Retina (tissue), 1 donor: Measurements from ENCODE around the gene GPR3.

ENCODE experiments used
- DNase-seq: peaks from one replicate; pipeline ENCODE4 v3.0.0-alpha.2; 2016

GPR3 gene

GRCh38 chr1:27359822-27360158 is 32.6 kb upstream of the GPR3 start:
- no peak for DNase-seq

DNA sequence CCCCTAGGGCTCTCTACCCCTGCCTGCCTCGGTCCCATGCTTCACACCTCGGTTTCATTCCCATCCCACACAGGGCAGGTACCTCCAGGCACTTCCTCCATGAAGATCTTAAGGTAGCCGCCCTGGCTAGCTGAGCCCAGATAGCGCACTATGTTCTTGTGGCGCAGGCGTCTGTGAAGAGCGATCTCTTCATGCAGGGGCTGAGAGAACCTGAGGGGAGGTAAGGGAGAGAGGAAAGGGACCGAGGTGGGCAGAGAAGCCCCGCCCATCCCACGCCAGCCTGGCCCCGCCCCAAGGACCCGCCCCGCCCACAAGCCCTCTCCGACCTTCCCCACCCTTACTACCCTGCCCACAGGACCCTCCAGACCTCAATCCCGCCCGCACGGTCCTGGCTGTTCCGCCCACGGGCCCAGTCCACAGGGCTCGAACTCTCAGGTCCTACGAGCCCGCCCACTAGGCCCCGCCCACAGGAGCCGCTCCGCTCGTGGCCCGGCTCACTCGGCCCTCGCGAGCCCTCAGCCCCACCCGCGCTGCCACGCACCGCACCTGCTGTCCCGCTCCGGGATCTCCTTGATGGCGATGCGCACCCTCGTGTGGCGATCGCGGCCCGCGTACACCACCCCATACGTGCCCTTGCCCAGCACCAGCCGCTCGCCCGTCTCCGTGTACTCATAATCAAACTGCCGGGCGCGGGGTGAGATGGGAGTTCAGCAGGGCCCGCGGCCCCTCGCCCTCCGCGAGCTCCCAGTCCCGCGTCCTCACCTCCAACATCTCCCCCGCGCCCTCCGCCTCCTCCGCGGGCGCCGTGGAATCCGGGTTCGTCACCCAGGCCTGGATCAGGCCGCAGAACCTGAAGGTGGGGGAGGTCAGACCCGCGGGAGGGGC is 32.0 kb upstream of the GPR3 start:
- peak; percentile 83 for DNase-seq

DNA sequence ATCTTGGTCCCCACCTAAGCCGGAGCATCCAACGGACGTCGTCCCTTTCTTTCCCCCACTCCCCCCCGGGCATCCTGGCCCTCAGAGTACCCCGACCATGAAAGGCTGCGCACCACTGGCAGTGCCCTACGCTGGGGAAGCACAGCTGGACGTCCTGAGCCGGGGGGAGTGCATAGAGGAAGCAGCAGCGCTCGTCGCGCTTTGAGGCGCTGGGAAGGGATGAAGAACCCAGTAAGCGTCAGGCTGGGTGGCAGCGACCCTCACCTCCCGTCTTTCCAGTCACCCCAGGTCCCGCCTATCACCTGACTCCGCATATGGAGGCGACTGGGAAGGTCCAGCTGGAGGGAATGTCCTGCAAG is 31.4 kb upstream of the GPR3 start:
- DNase-seq, result no peak

- DNase-seq, result no peak
These were observed 30.9 kb upstream of the GPR3 start for GRCh38 chr1:27361553-27361952.

GRCh38 chr1:27363766-27364695 is 28.4 kb upstream of the GPR3 start:
- DNase-seq, result no peak

DNA sequence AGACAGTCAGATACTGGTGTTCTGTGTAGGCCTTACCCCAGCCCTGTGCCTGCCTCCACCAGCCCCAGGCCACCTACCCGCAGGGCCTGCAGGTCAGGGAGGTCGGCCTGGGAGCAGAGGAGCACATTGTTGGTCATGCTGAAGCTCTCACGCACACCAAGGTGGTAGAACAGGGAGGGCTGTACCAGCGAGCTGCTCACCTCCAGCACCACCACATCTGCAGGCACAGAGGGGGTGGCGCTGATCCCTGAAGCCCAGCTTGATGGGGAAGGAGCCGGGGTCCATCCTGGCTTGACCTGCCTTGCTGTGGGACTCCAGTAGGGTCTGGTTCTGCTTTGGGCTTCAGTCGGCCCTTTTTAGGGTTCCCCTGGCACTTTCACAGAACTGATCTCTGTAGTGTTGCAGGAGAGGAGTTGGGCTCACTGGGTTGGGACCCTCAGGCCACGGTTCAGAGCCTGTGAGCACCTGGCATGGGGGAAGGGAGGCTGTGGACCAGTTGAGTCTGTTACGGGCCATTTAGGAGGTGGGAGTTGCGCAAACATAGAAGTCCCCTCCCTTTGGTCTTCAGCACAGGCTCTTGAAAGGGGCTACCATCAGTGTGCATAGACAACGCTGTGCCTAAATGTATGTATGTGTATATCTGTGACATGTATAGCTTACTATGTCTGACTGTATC is 27.6 kb upstream of the GPR3 start:
- DNase-seq, result no peak

- DNase-seq, result peak; percentile 85
These were observed 26.9 kb upstream of the GPR3 start for GRCh38 chr1:27365372-27366112.

- peak; percentile 78 for DNase-seq
These were observed 26.4 kb upstream of the GPR3 start for GRCh38 chr1:27366113-27366410.

- peak; percentile 75 for DNase-seq
These were observed 25.8 kb upstream of the GPR3 start, which contains the start of gene MAP3K6 for GRCh38 chr1:27366411-27367159. Gene MAP3K6, minus strand, starts transcription at chr1:27366961. Its CDS starts 364 bp downstream, at chr1:27366597.

DNA sequence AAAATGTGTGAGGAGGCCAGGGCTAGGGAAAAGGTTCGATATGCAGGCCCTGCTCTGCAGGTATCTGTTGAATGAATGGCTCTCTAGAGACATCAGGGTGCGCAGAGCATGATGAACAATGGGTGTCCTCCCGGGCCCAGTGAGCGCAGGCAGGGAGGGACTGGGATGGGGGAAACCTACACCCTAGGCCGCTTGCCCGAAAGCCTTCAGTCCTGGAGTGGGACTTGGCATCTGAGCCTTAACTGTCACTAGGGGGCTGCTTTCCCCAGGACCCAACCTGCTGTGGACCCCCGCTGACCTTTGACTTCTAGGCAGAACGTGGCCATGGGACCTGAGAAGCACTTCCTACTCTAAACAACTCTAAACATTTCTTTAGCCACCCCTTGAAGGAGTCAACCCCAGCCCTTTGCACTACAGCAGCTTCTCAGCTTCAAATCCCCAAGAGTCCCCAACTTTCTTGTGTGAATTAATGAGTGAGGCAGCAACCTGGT is 25.2 kb upstream of the GPR3 start:
- no peak for DNase-seq

DNA sequence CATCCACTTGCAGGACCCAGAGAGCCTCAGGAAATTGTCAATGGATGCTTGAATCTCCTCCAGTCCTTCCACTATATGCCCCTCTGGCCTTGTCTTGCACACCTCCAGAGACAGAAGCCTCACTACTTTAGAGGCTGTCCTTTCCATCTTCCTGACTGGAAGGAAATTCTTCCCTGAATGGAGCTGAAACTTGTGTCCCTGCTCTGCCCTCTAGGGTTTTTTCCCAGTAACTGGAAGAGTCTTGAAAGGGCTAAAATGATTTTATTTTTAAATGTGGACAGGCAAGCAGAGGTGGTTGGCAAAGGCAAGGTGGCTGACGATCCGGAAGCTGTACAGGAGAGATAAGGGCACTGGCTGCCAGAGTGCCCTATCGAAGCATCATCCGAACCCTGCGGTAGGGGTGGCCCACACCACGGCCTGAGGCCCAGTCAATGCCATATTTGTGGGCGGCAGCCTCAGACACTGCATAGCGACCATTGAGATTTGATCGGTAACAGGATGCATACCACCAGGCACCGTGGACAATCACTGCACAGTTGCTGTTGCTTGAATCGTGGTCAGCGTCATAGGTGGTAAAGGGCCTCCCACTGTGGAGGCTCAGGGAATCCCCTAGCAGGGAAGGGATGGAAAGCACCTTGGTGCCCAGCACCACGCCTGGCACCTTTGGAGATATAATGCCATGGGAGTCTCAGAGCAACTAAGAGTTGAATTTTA is 23.4 kb upstream of the GPR3 start:
- DNase-seq, result no peak

DNA sequence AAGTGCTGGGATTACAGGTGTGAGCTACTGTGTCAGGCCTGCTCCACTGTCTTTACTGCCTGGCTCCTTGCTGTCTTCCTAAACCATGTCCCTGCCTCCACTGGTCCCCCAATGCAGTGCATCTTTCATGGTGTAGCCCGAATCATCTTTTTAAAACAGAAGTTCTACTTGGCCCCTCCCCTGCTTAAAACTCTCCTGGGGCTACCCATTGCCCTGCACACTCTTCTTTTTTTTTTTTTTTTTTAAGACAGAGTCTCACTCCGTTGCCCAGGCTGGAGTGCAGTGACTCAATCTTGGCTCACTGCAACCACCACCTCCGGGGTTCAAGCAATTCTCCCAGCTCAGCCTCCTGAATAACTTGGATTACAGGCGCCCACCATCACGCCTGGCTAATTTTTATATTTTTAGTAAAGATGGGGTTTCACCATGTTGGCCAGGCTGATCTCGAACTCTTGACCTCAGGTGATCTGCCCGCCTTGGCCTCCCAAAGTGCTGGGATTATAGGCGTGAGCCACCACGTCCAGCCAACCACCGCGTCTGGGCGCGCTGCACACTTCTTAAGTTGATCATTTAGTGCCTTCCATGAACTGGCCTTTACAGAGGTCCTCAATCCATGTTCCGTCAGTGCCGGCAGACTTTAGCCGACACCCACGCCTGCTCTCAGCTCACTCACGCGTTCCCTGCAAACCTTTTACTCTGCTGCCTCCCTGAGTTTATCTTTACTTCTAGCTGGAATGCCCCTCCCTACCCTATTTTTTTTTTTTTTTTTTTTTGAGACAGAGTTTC is 20.2 kb upstream of the GPR3 start:
- no peak for DNase-seq

DNA sequence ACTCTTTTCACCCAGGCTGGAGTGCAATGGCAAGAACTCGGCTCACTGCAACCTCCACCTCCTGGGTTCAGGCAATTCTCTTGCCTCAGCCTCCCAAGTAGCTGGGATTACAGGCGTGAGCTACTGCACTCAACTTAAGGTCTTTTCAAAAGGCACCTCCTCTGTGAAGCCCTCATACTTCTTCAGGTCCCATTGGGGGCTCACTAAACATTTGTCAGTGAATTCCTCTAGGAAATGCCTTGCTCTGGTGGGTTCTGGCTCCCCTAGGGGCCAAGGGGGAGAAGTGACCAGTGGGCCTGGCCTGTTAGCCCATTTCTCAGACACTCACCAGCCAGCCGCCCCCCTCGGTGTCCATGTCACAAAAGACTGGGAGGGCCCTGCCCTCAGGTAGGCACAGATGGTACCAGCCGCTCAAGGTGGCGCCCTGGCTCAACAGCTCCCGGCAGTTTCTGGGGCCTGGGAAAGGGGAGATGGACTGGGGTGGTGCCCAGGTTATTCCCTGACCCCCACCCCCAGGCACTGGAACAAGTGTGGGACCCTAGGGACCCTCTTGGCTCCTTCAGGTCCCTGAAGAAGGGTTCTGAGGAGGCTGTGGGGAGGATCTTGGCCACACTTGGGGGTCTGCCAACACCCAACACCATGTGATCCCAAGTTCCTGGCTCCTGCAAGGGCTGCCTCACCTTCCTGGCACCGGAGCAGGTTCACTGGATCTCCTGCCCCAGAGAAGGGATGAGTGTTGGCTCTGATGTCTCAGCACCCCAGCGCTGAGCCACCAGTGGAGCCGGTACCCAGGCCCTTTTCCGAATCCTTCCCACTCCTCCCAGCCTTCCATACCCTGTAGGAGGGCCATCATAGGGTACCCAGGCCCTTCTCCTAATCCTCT is 19.4 kb upstream of the GPR3 start:
- no peak for DNase-seq

DNA sequence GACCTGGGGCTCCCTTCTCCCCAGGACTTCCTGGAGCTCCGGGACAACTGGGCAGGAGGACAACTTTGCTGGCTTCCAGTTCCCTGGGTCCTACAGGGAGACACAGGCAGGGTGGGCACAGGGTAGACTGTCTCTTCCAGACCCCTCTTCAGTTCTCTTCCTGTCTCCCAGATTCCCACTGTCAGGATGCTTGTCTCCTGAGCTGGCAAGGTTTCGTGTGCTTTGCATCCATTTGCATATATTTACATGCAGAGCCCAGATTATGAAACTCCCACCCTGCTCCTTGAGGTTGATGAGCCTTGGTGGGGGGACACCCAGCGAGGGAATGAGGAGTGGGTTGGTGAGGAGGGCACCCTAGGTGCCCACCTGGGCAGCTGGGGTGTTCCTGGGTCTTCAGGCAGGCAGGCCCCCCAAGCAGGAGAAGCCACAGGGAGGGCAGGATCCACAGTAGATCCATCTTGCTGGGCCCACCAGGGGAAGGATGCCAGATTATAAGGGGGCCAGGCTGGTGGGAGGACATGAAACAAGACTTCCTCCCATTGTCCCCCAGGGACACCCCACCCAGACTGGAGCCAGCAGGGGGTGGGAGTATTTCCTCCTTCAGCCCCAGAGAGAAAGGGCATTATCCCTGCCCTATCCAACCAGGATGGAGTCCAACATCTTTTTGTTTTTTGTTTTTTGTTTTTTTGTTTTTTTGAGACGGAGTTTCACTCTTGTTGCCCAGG is 17.9 kb upstream of the GPR3 start, which contains the start of gene FCN3:
Gene FCN3, minus strand, starts transcription at position 463 of the 725 bp plus-strand sequence. Its CDS starts 6 bp downstream, at position 457.
- DNase-seq, result no peak

GRCh38 chr1:27377760-27378495 is 14.5 kb upstream of the GPR3 start:
- no peak for DNase-seq

DNA sequence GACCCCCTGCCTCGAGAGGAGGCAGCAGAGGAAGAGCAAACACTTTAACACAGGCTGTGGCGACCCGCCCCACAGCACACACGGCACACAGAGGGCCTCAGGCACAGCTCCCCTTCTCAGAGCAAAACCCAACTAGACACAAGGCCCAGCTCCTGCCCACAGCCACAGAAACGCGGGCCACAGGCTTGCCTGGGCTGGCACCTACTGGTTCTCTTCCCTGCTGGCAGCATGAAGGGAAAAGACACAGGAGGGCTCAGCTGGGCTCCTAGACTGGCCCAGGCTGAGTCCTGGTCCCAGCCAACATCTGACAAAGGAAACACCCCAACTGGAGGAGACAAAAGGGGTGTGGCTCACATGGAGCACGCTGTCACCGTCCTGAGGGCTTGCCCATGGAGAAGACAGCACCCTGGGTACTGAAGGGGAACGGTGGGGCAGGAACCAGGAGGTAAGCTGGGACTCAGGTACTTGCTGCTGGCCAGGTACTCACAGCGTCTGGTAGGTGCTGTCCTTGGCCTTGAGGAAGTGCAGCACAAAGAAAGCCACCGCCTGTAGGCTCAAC is 12.8 kb upstream of the GPR3 start:
- no peak for DNase-seq

DNA sequence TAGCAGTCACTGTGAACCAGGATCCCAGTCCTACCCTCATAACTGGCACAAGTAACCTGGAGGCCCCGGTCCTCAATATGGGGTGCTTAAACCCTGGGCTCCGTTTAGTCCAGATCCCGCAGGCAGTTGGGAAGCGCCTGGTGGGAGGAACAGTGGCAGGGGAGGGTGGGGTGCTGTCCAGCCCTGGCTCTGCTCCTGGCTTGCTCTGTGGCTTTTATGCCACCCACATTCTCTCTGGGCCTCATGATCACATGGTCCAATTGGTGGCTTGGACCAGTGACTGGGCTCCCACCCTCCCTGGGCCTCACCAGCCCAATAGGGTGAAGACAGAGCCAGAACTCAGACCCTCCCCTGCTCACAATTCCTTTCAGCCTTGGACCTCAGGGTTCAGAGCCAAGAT is 12.2 kb upstream of the GPR3 start:
- DNase-seq, result no peak
